HG03342 (cell line): ENCODE measurements around the gene HOXD12.

Experiments
- ATAC-seq: cut with Tn5 transposase; IDR thresholded peaks from one replicate; pipeline ENCODE4 v1.9.1; 2021; ENCODE audit warnings: mild to moderate bottlenecking, moderate library complexity; ENCODE audit not compliant: unreplicated experiment

The HOXD12 gene

DNA sequence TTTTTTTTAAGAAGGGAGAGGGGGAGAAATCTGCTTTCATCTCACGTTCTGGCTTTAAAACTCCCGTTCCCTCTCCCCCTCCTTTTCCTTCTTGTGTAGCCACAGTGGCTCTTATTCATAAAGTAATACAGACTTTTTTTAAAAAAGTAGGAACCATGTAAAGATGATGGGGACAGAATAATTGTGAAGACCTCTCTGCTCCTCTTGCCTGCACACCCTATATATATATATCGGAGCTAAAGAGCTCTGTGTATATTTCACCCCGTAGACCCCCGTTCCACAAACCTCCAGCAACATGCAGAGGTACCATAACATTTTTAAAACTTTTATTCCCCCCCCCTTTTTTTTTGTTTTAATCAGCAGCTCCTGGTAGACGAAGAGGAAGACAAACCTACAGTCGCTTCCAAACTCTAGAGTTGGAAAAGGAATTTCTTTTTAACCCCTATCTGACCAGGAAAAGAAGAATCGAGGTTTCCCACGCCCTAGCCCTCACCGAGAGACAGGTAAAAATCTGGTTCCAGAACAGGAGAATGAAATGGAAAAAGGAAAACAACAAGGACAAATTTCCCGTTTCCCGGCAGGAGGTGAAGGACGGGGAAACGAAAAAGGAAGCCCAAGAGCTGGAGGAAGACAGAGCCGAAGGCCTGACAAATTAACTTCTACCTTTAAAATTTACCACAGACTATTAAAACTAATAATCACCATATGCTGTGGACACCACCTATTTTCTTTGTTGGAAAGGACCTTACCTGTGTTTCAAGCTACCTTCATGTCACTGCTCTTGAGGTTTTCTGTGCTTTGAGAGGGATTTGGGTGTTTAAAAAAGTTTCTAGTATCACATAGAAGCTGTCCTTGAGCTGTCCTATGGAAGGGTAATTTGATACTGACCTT is 31.6 kb downstream of the HOXD12 start:
- no peak for ATAC-seq

DNA sequence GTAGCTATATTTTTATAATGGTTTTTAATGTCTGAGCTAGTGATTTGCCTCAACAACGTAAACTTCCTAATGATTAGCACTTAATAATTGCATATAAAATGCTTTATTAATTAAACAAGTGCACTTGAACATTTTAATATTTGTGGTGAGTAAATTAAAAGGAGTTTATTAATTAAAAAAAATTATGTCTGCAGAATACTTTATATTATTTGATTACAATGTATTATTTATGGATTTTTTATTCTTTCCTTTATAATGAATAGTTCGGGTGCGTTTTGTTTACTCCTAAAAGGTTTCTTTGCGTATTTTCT is 32.2 kb downstream of the HOXD12 start:
- ATAC-seq, result no peak

GRCh38 chr2:176132205-176133171 is 32.9 kb downstream of the HOXD12 start:
- no peak for ATAC-seq

DNA sequence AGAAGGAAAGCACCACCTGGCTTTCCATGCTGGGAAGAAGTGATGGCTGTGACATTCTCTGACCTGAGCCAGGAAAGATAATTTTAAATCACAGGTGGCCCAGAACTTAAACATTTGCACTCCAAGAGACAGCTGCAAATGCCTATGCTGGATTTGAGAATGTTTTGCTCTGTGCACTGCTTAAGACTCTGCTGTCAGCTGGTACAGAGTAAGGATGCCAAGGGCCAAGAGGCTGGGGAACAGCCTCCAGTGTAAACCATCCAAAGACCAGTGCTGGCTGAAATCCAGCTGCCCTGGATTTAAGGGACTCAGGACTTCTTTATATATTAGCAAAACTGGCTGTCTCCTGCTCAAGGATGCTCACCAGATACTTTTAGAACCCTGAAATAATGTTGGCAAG is 33.8 kb downstream of the HOXD12 start:
- no peak for ATAC-seq

GRCh38 chr2:176134035-176134434 is 34.4 kb downstream of the HOXD12 start:
- no peak for ATAC-seq

GRCh38 chr2:176135035-176135440 is 35.4 kb downstream of the HOXD12 start:
- no peak for ATAC-seq

GRCh38 chr2:176136374-176137251 is 37.0 kb downstream of the HOXD12 start:
- ATAC-seq, result no peak

GRCh38 chr2:176137252-176137580 is 37.6 kb downstream of the HOXD12 start:
- no peak for ATAC-seq

DNA sequence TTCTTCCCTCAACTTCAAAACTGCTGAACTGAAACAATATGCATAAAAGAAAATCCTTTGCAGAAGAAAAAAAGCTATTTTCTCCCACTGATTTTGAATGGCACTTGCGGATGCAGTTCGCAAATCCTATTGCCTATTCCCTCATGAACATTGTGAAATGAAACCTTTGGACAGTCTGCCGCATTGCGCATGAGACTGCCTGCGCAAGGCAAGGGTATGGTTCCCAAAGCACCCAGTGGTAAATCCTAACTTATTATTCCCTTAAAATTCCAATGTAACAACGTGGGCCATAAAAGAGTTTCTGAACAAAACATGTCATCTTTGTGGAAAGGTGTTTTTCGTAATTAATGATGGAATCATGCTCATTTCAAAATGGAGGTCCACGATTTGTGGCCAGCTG is 38.3 kb downstream of the HOXD12 start:
- no peak for ATAC-seq

DNA sequence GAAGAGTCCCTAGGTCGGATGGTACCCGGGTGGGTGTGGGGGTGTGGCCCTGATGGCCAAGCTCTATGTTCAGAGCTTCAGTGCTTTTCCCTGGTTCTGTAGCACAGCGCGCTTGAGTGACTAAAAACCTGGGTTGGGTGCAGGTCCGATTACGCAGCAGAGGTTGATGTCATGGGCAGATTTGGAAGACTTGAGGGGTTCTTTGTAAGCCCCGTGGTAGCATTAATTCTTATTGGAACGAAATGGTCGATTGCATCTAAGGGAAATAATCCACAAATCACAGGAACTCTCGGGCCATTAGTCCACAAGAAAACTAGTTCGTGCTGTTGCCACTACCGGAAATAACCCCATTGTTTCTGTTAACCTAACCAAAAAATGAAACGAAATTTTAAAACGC is 38.9 kb downstream of the HOXD12 start:
- no peak for ATAC-seq

DNA sequence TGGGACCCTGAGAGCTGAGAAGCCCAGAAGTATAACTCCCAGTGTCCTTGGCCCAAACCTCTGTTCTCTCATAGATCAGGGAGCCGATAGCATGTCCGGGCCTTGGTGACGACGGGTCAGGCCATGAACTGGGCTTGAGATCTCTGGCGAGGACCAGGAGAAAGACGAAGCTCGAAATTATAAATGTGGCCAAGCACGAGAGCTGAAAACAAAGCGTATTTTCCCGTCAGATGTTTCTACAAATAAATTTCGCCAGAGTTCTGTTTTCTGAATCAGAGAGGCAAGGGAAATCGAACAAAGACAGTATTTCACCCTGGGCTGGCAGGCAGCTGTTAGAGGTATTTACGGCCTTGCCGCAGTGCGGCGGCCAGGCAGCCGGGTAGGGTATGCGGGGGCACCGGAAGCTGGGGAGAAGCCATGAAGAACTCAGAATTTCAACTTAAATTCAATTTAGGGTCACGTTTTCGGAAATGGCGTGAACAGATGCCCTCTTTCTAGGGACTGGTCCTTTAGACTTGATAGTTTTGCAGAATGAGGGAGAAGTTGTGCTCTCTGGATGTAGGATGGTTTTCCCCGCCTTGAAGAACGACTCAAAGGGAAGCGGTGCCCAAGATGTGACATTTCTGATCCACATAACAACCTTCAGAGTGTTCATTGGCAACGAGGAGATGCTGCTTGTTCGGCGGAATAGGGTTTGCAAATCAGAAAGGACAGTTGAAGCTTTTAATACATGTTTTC is 39.5 kb downstream of the HOXD12 start:
- no peak for ATAC-seq

DNA sequence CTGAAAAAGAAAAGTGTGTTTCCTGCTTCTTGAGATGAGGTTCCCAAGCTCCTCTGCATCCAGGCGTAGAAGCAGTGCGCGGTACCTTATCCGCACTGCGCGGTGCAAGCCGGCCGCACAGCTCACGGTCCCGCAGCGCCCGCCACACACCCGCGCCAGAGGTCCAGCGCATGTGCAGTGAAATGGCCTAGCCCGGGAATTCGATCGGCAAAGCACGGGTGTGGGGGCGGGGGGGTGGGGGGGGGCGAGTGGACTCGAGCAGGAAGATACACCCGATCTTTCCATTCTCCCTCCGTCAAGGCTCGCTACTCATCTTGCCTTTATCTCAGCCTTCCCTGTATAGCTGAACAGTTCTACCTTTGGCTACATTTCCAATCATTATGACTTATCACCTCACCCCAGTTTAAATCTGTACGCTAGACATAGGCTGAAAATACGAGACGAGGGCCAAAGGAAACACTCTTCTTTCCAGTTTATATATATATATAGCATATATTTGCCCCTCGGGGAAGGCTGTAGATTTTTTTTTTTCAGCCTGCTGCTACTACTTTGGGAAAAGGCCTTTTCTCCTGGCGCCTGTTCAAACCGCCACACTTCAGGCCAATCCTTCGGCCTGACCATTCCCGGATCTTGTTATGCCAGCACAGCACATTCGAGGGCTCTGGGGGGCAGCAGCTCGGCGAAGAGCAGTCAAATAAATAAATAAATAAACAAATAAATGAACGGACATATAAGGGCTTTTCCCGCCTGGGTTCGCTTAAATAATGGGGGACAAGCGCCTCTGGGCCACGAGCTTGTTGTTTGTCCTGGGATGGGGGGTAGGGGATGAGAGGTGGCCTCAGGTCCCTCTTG is 40.3 kb downstream of the HOXD12 start:
- ATAC-seq, result no peak

- ATAC-seq, result peak; percentile 94
Measured at GRCh38 chr2:176140513-176141317, 41.1 kb downstream of the HOXD12 start.

DNA sequence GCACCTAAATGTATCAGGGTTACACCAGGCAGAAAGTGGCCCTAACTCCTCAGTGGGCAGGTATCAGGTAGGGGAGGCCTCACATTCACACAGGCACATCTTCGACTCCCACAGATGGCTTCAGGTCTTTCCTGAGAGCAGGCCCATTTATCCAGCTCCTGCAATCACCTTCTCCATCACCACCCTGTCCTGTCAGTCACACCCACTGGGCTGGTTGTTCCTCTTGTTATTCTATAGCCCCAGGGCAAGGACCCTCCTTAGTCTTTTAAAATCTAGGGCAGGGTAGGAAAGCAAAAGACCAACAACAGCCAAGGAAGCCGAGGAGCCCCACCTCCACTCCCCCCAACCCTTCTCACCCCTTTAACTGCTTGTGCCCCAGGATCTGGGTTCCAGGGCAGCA is 42.7 kb downstream of the HOXD12 start:
- ATAC-seq, result no peak

DNA sequence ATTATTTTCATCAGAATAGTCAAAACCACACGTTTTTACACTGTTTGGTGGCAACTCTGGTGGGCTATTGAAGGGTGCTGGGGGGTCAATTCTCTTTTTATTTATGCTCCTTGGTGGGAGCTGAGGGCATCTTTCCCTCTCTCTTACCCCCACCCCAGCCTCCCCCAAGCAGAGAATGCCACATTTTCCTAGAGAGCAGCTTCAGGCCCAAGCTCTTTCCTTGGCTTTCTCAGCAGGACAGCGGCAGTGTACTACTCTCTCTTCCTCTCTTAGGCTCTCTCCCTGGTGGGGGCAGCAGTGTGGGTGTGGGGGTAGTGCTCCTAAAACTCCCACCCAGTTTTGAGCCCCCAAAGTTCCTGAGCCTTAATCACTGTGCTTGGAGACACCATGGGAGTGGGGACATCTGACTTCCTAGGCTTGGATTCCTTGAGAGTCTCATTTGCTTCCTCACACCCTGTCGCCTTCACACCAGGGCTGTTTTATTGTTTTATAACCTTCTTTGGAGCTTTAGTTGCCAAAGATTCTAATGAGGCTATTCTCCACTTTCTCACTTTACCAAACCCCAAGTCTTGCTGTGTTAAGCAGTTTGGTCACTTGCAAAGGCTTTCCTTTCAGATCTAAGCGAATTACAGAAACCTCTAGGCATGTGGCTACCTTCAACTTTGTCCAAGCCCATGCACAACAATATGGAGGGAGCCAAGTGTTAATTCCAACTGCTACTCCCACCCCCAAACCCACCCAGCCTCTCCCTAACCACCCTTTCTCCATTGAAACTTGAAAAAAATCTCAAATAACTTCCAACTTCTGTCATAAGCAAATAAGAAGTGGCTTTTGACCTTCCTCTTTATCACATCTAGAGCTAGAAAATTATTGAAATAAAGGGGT is 45.7 kb downstream of the HOXD12 start:
- ATAC-seq, result no peak

DNA sequence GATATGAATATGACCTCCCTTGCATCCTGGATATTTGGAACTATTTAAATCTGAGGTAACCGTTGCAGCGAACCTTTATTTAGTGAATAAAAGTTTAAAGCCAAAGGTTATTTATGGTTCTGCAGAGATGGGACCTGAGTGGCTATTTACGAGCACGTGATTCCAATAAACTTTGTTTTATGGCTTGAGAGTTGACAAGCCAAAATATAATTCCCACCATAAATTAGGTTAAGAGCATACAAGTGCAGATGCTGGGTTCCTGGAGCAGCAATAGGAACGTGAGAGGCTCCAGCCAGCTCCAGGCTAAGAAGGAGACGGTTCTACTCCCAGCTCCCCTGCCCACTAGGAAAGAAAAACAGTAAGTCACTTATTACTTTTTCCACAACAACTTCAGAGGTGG is 46.5 kb downstream of the HOXD12 start:
- ATAC-seq, result no peak

GRCh38 chr2:176146645-176147044 is 47.0 kb downstream of the HOXD12 start:
- ATAC-seq, result no peak
